ENCODE measurements around the gene FRMD4B.

- no peak for TF ChIP-seq POLR2A (IDR thresholded peaks at IDR 0.05)
- no peak for TF ChIP-seq CTCF (IDR thresholded peaks at IDR 0.05)
These were observed 31.7 kb upstream of the FRMD4B start for GRCh38 chr3:69417541-69418078.

Measured in lower leg skin (tissue), 3 donors.